Common myeloid progenitor, CD34-positive (primary cell): ENCODE data around the gene FAM124B.

Experiments used
- CTCF ChIA-PET: fragments of 350-600 bp; sonication (Branson Sonifier 250); formaldehyde crosslinking; loops from one replicate; lab custom pipeline; 2021; ENCODE audit warnings: antibody characterized with exemption; lab: Charles Lee
- POLR2A ChIA-PET: fragments of 350-600 bp; sonication (Branson Sonifier 250); formaldehyde crosslinking; loops from one replicate; lab custom pipeline; 2021; ENCODE audit warnings: antibody characterized with exemption; lab: Charles Lee
- DNase-seq, 3 donors: peaks; one replicate each; pipeline versions ENCODE4 v3.0.0 to v3.0.0-alpha.2; 2013
- H3K27ac ChIP-seq, 2 experiments: 1 replicate in 1 of 2; 2 replicates in 1 of 2; pipeline ENCODE4 v1.7.0; 2013; ENCODE audit warnings: inconsistent platforms in 2 of 2, low read length in 2 of 2, mild to moderate bottlenecking in 2 of 2, low read depth in 1 of 2, moderate library complexity in 1 of 2; ENCODE audit not compliant: severe bottlenecking in 2 of 2, insufficient read depth in 1 of 2, poor library complexity in 1 of 2
- H3K27me3 ChIP-seq, 5 experiments: replicated peaks in 2 of 5; 1 replicate in 3 of 5; 2 replicates in 2 of 5; pipeline versions ENCODE4 v1.6.1 to v1.7.0; 2013; ENCODE audit warnings: low read length in 4 of 5, mild to moderate bottlenecking in 2 of 5, moderate library complexity in 2 of 5, inconsistent platforms in 1 of 5; ENCODE audit not compliant: insufficient read depth in 5 of 5, control insufficient read depth in 4 of 5
- H3K36me3 ChIP-seq, 4 experiments: 1 replicate in 2 of 4; 2 replicates in 2 of 4; pipeline versions ENCODE4 v1.6.1 to v1.7.0; 2013; ENCODE audit warnings: low read length in 3 of 4, control low read depth in 1 of 4, mild to moderate bottlenecking in 1 of 4; ENCODE audit not compliant: control insufficient read depth in 4 of 4, insufficient read depth in 4 of 4
- H3K4me1 ChIP-seq, 4 experiments: 1 replicate in 3 of 4; 2 replicates in 1 of 4; pipeline versions ENCODE4 v1.6.1 to v1.7.1; 2013; ENCODE audit warnings: low read length in 3 of 4, mild to moderate bottlenecking in 3 of 4, control low read depth in 1 of 4, inconsistent platforms in 1 of 4, moderate library complexity in 1 of 4; ENCODE audit not compliant: control insufficient read depth in 4 of 4, insufficient read depth in 4 of 4; ENCODE audit errors: control extremely low read depth in 1 of 4
- H3K4me3 ChIP-seq, 7 experiments: 1 replicate in 4 of 7; 2 replicates in 3 of 7; pipeline versions ENCODE4 v1.5.1 to v1.7.0; 2013; ENCODE audit warnings: mild to moderate bottlenecking in 7 of 7, low read length in 6 of 7, moderate library complexity in 6 of 7, inconsistent platforms in 2 of 7, low read depth in 2 of 7, control low read depth in 1 of 7; ENCODE audit not compliant: insufficient read depth in 4 of 7, control insufficient read depth in 1 of 7; ENCODE audit errors: extremely low read depth in 1 of 7
- H3K9me3 ChIP-seq, 5 experiments: 1 replicate in 4 of 5; 2 replicates in 1 of 5; pipeline versions ENCODE4 v1.6.1 to v1.7.1; 2013; ENCODE audit warnings: low read length in 4 of 5, mild to moderate bottlenecking in 2 of 5, inconsistent platforms in 1 of 5, low read depth in 1 of 5, moderate library complexity in 1 of 5; ENCODE audit not compliant: control insufficient read depth in 4 of 5, insufficient read depth in 2 of 5; ENCODE audit errors: control extremely low read depth in 1 of 5
- WGBS: methylation state at CpG from one replicate; pipeline ENCODE4 v1.1.5; 2013; ENCODE audit not compliant: insufficient coverage; 5-methylcytosine and 5-hydroxymethylcytosine counted together

FAM124B gene

DNA sequence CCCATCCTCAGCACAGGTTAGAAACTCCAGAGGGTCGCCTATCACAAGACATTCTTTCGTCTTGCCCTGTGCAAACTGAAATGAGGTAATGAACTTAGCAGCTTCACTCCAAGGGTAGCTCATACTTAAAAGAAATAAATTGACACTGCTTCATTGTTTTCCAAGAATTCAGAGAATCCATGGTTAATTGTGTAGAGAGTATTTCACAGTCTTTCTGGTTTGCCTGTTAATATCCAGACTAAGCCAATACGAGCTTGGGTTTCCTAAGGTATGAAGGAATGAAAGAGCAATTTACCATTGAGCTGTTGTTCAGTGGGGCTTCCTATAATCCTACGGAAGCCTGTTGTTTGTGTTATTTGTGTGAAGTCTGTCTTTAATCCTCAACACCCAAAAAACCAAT lies 58.7 kb downstream of the FAM124B start:
- DNase-seq: no peak
- Histone ChIP-seq H3K36me3 (no peaks in the 10 kb centered on the region), H3K27me3 (no peaks in the 10 kb centered on the region), H3K27ac (no peak overlapping the region), H3K4me1 (no peaks in the 10 kb centered on the region), H3K9me3 (peaks cover 0 to 3% (median 0%) of the 10 kb centered on the region in 5 experiments), H3K4me3 (no peak overlapping the region)
- ChIA-PET CTCF (interaction anchor here (0.6 to 1.4 kb wide), 3 partner anchors 350 to 1320 kb away, joined by 3 to 4 read pairs (median 3); no protein-coding TSS in a partner anchor), POLR2A (interaction anchor here (0.6 kb wide), 1 partner anchor 357 kb away, joined by 3 read pairs; no protein-coding TSS in a partner anchor)
- WGBS: 100% methylated on average over 1 of the region's 4 CpGs

DNA sequence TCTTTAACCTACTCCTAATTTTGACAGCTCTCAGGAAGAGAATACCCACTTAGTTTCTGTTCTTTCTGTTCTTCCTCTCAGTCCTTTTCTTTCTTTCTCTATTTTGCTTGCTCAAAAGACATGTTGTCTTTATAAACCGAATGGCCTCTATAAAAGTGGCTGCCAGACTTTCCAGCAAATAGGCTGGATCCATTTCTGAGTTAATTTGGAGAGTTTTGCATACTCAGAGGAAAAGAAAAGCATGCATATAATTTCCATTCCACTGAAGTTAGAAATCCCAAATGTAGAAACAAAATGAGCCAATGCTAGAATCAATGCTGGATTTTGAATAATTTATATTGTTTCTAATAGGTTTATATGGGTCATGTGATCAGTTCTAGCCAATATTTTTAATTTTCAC lies 65.9 kb downstream of the FAM124B start:
- Histone ChIP-seq H3K27me3 (no peaks in the 10 kb centered on the region), H3K27ac (no peak overlapping the region), H3K36me3 (no peaks in the 10 kb centered on the region), H3K4me1 (no peaks in the 10 kb centered on the region), H3K4me3 (no peak overlapping the region), H3K9me3 (no peaks in the 10 kb centered on the region)
- no peak for DNase-seq
- WGBS: no CpG with 5 or more reads among the region's 1 CpG
- ChIA-PET POLR2A (no interaction called here), CTCF (no interaction called here)

DNA sequence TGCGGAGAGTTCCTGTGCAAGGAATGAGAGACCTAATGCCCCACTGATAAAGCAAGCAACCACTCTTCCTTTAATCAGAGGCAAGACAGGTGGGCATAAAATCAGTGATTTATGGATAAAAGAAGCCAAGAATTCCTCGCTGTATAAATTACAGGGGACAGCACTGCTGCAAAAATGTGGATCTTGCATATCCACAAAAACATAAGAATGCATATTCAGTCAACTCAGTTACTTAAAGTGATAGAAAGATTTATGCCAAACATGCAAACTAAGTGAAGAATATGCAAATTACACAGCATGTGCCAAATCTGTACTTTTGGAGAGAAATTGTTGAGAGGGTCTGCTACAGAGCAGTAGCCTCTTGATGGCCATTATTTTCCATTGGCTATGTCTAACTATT lies 67.2 kb downstream of the FAM124B start:
- 86% methylated on average over 1 of the region's 2 CpGs for WGBS
- ChIA-PET CTCF (no interaction called here), POLR2A (no interaction called here)
- no peak for DNase-seq
- Histone ChIP-seq H3K9me3 (no peaks in the 10 kb centered on the region), H3K27me3 (no peaks in the 10 kb centered on the region), H3K27ac (no peak overlapping the region), H3K4me1 (no peaks in the 10 kb centered on the region), H3K36me3 (no peaks in the 10 kb centered on the region), H3K4me3 (no peak overlapping the region)

DNA sequence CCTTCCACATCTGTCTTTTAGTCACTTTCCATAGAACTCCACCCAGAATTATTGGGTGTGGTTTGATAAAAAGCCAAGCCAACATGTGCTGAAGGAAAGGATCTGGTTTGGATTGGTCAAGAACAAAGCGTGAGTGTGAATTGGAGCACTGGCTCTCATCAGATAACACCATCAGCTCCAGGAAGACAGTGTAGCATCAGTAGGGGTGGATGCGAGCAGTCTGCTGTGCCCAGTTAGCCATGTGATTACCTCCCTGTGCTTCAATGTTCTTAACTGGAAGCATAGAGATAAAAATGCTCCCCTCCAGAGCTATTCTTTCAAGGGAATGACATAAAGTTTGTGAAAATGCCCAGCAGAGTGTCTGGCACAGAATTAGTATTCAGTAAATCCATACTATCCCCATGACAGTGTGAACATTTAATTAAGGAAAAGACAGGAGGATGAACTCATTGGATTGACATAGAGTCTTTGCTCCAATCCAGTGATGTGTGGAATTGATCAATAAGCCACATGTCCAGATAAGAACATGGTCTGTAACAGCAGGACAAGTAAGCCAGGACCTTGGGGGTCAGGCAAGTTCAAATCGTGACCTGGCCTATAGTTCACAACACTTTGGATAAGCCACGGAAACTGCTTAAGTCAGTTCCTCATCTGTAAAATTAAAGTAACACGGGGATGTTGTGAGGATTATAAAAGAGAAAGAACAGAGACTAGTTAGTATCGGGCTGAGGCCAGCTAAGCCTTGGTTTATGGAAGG lies 68.0 kb downstream of the FAM124B start:
- WGBS: 76% methylated on average over 5 of the region's 6 CpGs
- POLR2A ChIA-PET: no interaction called here
- no peaks in the 10 kb centered on the region for H3K4me1 ChIP-seq

DNA sequence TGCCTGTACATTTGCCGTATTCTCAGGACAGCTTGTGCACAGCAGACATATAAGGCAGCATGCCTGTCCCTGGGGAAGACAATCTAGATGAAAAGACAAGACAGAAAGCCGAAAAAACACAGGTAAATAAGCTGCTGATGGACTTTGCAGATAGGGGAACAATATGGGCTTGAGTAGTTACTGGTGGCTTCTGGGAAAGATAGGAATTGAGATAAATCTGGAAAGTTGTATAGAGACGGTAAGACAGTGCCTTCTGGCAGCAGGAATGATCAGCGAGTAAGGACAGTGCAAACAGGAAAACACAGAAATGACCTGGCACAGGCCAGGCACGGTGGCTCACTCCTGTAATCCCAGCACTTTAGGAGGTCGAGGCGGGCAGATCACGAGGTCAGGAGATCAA lies 70.2 kb downstream of the FAM124B start:
- H3K4me3 ChIP-seq: no peak overlapping the region
- peaks cover 0 to 1% (median 0%) of the 10 kb centered on the region in 5 experiments for H3K27me3 ChIP-seq
- ChIA-PET POLR2A (interaction anchor here (0.7 kb wide), 1 partner anchor 48 kb away, joined by 3 read pairs; no protein-coding TSS in a partner anchor), CTCF (interaction anchor here (0.9 kb wide), 1 partner anchor 26 kb away, joined by 3 read pairs; no protein-coding TSS in a partner anchor)
- H3K4me1 ChIP-seq: no peaks in the 10 kb centered on the region
- 90% methylated on average over 6 of the region's 8 CpGs for WGBS
- DNase-seq: no peak
- H3K27ac ChIP-seq: no peak overlapping the region
- H3K9me3 ChIP-seq: no peaks in the 10 kb centered on the region
- no peaks in the 10 kb centered on the region for H3K36me3 ChIP-seq

More for the DNA sequence above, 68.0 kb downstream of the FAM124B start:
- no peaks in the 10 kb centered on the region for H3K27me3 ChIP-seq
- H3K36me3 ChIP-seq: no peaks in the 10 kb centered on the region
- no peak overlapping the region for H3K4me3 ChIP-seq
- no peak for DNase-seq
- H3K27ac ChIP-seq: no peak overlapping the region
- no peaks in the 10 kb centered on the region for H3K9me3 ChIP-seq
- CTCF ChIA-PET: interaction anchor here (0.9 kb wide), 1 partner anchor 48 kb away, joined by 3 read pairs; no protein-coding TSS in a partner anchor

GRCh38 chr2:224328798-224329197 lies 73.1 kb downstream of the FAM124B start:
- no peak overlapping the region for H3K27ac ChIP-seq
- POLR2A ChIA-PET: no interaction called here
- peaks cover 0 to 1% (median 0%) of the 10 kb centered on the region in 5 experiments for H3K27me3 ChIP-seq
- no peaks in the 10 kb centered on the region for H3K9me3 ChIP-seq
- DNase-seq: no peak
- H3K4me3 ChIP-seq: no peak overlapping the region
- no peaks in the 10 kb centered on the region for H3K4me1 ChIP-seq
- WGBS: 90% methylated on average over 2 of the region's 3 CpGs
- no peaks in the 10 kb centered on the region for H3K36me3 ChIP-seq
- CTCF ChIA-PET: no interaction called here
